Measurements from ENCODE around the gene ETV1. TPM values are rescaled to one million over a fixed set of nuclear protein-coding genes. Genes with fewer than 3 reads are reported as not detected.

The ETV1 gene
- total RNA-seq (2014; rRNA removed; shearing (Covaris generic)) = 2.4 and 4.7 TPM in 2 replicates

GRCh38 chr7:13989126-13989948 lies at the start of gene ETV1:
TSS of gene ETV1 (minus strand) at chr7:13989666. CDS start at chr7:13989052, 614 bp downstream.
- DNase-seq (ENCODE audit: low spot score) = peak; percentile 74

DNA sequence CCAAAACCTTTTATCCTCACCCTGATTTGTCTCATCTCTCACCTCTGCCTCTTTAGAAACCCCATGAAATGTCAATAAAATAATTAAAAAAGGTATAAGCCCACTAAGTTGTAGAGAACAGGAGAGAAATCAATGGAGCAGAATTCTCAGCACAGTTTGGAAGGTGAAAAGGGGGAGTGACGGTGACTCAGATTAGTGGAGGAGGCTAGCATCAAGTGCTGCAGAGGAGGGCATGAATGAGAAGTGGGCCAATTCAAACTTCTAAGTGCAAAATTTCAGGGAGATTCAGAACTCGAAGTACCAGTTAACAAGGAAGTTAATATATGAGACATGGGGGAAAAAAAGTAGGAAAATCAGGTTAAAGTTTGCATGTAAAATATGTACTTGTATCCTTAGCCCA lies 34.9 kb upstream of the ETV1 start:
- no peak for DNase-seq (ENCODE audit: low spot score)

GRCh38 chr7:14023838-14024237 lies 34.4 kb upstream of the ETV1 start:
- no peak for DNase-seq (ENCODE audit: low spot score)

GRCh38 chr7:14023342-14023741 lies 33.9 kb upstream of the ETV1 start:
- DNase-seq (ENCODE audit: low spot score) = no peak

DNA sequence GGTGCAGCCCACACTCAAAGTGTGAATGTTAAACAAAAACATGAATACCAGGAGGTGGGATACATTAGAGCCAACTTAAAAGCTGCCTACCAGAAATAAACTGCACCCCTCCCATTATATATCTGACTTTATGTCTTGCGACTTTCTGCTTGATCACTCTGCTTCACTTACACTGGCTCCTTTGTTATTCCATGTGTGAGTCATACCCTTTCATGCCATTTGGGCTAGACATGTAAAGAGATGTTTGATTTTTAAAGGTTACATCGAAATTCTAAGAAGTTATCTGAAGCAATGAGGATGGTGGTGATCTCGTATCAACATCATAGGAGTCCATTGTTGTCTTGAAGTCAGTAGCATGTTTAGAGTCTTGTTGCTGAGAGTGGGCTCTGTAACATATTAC lies 31.6 kb upstream of the ETV1 start:
- peak; percentile 49 for DNase-seq (ENCODE audit: low spot score)

DNA sequence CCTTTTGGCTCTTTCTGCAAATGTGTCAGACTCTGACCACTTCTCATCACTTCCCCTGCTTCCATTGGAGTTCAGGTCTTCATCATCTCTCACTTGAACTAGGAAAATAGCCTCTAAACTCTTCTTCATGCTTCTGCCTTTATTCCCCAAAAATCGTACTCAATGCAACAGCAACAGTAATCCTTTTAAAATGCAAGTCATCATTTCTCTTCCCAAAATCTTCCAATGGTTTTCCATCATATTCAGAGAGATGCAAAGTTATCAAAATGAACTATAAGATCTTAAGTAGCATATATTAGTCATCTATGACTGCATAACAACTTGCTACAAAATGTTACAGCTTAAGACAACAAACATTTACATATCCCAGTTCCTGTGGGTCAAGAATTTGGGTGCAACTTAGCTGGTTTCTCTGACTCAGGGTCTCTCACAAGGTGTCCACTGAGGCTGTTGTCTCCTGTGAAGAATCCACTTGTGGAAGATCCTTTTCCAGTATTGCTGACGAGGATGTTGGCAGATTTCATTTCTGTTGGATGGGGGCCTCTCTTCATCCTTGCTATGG lies 31.0 kb upstream of the ETV1 start:
- DNase-seq (ENCODE audit: low spot score) = no peak

DNA sequence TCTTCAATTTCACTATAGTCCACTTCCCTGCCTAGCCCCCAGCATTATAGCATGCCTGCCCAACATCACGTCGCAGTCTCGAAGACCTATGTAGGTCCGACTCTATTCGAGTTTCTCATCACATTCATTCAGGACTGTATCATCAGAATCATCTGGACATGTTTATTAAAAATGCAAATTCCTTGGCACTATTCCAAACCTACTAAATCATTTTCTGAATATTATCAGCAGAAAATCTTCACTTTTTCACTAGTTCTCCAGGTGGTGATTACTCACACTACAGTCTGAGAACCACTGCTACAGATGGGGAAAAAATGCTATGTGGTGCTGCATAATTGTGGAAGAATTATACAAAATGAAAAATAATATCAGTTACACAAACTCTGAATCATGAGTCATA lies 29.3 kb upstream of the ETV1 start:
- DNase-seq (ENCODE audit: low spot score) = no peak

GRCh38 chr7:14016950-14017349 lies 27.5 kb upstream of the ETV1 start:
- no peak for DNase-seq (ENCODE audit: low spot score)

DNA sequence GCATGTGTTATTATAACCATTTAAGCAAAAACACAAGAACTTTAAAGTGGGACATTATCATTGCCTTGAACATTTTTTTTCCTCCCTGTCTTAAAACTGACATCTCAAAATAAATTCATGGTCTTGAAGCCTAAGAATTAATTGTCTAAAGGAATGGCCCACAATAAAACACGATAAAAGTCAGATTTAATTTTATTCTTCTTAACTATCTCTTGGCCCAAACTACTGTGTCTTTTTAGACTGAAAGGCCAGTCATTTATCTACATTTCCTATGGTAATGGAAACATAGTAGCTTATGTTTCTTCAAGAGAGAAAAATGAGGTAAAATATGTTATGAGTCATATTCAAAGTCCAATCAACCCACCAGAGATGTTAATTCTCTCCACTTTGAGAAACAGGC lies 24.4 kb upstream of the ETV1 start:
- DNase-seq (ENCODE audit: low spot score) = no peak

GRCh38 chr7:14009453-14010418 lies 20.3 kb upstream of the ETV1 start:
- DNase-seq (ENCODE audit: low spot score) = no peak

GRCh38 chr7:14001139-14001538 lies 11.7 kb upstream of the ETV1 start:
- DNase-seq (ENCODE audit: low spot score) = no peak

DNA sequence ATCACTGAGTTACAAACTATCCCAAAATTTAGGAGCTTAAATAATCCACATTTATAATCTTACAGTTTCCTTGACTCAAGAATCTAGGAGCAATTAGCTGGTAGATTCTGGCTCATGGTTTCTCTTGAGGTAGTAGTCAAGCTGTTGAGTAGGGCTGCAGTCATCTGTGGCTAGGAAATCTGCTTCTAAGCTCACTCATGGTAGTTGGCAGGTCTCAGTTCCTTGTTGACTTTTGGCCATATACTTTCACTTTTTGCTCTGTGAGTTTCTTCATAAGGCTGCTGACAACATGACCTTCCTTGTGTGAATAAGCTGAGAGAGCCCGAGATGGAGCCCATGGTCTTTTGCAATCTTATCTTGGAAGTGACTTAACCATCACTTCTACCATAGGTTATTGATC lies 10.8 kb upstream of the ETV1 start:
- no peak for DNase-seq (ENCODE audit: low spot score)

DNA sequence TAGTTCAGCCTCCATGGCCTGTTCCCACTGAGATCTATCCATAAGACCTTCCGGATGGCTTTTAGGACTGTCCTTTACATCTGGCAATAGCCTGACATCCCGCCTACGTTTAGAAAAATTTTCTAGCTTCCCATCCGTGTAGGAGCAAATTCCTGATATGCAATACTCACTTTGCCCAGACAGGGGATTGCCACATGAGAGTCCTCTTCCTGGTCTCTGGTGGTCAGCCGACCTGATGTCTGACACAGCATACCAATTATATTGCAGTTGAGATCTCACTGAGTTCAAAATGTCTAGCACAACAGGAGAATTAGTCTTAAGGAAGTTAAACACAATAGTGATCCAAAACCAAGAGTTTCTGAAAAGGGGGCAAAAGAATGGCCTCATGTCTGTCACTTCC lies 9.4 kb upstream of the ETV1 start:
- no peak for DNase-seq (ENCODE audit: low spot score)

- DNase-seq (ENCODE audit: low spot score) = no peak
These were observed 3.1 kb upstream of the ETV1 start for GRCh38 chr7:13992596-13992964.

- DNase-seq (ENCODE audit: low spot score) = no peak
These were observed 2.5 kb upstream of the ETV1 start for GRCh38 chr7:13991791-13992595.

DNA sequence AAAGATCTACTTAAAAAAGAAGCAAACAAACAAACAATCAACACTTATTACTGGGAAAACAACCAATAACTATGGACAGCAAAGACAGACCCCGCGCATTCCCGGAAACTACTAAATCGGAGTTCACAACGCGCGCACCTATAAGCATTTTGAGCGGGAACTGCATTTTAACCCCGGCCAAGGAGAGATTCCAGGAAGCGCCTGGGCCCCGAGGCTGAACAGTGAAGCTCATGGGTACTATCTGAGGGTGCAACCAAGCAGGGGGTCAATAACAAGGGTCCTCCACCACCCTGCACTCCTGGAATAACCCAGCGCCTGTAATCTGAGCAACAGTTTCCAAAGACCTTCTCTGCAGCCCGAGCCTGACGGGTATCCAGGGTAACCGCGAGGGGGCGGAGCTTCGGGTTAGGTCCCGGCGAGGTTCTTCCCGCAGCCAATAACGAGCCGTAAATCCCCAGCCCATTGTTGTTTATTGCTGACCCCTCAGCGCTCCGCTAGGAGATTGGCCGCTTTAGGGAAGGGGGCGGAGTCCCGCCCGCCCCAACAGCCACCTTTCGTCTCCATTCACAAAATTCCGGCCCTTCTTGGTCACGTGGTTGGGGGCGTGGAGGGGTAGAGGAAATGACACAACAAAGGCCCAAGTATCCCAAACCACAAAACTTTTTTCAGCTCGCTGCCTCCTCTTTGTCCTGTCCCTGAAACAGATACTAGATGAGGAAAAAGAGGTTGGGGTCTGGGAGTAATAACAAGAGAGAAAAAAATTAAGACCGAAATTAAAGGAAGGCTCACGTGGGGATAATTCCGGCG lies 1.7 kb upstream of the ETV1 start:
- peak; percentile 97 for DNase-seq (ENCODE audit: low spot score)

GRCh38 chr7:13990319-13990983 lies 985 bp upstream of the ETV1 start:
- peak; percentile 77 for DNase-seq (ENCODE audit: low spot score)

DNA sequence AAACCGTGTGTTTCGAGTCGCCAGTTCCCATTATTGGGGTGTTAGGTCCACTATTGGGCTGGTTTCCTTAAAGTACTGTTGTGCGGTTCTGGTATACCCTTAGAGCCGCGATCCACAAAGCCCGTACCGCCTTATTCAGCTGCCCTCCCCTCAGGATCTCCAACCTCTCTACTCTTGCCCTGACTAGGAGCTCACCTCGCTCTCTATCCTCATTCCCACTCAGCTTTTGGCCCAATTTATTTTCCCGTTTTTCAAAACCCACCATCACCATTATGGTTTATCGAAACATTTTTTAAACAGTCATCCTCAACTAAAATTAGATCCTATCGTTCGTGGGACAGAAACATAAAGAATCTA lies 461 bp upstream of the ETV1 start:
- no peak for DNase-seq (ENCODE audit: low spot score)

DNA sequence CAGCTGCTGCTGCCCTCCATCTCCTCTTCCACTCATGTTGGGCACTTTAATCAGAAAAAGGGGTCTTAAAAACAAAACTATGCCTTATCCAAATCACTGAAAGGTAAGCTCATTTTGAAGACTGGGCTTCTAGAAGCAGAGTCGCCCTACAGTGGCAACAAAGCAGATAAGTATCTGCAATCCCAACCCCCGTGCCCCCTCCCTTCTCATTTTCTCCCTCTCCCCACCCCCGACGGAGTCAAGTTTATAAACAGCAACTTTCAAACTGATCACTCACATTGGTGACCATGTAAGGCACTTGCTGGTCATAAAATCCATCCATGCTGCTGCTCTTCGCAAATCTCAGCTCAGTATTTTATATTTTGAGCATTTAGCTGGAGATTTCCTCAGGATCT lies 738 bp downstream of the ETV1 start:
- peak; percentile 52 for DNase-seq (ENCODE audit: low spot score)

GRCh38 chr7:13988065-13988464 lies 1.4 kb downstream of the ETV1 start:
- DNase-seq (ENCODE audit: low spot score) = peak; percentile 35

Measured in HT-29 (cell line).